NCI-H82 treated with DMSO at 0.1 percent for 48 hours (cell line): ENCODE results near the gene MYADML2.
"Not testable (repeated sequence)": the region's sequence is repeated elsewhere in the genome, so short reads cannot be mapped to it uniquely, and the experiment has no call there.

ENCODE experiments used
- DNase-seq: peaks from one replicate; lab custom pipeline; 2025; ENCODE audit not compliant: unreplicated experiment; lab: John Stamatoyannopoulos, UW

Gene MYADML2

DNA sequence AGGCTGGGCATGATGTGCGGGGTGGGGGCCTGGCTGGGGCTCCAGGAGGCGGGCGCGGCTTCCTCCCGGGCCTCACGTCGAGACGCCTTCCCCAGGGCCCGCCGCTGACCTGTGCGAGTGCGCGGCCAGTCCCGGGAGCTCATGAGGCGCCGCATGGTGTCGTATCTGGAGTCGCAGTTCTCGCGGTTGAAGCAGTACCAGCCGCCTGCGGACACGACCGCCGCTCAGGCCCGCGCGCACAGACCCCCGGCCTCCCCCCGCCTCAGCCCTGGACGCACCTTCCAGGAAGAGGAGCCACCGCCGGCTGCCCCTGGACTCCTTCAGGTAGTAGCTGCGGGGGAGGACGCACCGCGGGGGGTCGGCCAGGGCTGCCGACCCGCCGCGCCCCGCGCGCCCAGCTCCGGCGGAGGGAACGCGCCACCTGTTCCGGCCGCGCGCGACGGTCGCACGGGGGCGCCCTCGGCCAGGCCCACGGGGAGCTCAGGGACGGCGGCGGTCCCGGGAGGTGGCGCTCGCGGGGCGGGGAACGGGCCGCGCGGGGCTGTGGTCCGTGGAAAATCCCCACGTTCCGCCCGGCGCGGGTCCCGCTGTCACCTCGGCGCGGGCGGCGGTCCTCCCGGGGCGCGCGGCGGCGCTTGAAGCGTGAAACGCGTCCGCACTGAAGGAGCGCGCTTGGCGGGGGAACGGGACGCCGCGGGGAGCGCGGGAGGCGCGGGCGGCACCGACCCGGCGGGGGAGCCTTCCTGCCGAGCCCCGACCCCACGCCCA is 12.5 kb upstream of the MYADML2 start:
- DNase-seq, result peak; percentile 34

DNA sequence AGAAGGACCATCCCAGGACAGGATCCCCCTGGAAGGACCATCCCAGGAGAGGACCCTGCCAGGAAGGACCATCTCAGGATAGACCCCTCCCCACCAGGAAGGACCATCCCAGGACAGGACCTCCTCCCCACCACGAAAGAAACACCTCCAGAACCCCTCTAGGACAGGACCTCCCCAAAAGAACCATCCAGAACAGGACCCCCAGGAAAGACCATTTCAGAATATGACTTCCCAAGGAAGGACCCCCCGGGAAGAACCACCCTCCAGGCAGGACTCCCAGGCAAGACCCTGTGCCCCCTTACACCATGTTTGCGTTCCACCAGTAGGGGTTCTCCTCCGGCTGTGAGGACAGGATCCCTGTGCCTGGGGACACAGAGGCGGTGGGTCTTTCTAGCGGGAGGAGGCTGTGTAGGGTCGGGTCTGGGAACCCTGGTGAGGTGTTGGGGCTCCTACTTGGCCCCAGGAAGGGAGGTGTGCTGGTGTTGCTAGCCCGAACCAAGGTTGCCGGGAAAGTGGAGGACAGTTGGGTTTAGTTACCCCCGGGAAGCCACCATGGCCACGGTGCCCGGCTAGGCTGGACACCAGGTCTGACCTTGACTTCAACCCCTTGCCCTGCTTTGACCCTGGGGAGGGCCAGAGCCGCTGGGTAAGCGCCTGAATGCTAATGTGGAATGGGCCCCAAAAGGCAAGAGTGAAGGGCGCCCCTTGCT is 11.8 kb upstream of the MYADML2 start:
- no peak for DNase-seq

DNA sequence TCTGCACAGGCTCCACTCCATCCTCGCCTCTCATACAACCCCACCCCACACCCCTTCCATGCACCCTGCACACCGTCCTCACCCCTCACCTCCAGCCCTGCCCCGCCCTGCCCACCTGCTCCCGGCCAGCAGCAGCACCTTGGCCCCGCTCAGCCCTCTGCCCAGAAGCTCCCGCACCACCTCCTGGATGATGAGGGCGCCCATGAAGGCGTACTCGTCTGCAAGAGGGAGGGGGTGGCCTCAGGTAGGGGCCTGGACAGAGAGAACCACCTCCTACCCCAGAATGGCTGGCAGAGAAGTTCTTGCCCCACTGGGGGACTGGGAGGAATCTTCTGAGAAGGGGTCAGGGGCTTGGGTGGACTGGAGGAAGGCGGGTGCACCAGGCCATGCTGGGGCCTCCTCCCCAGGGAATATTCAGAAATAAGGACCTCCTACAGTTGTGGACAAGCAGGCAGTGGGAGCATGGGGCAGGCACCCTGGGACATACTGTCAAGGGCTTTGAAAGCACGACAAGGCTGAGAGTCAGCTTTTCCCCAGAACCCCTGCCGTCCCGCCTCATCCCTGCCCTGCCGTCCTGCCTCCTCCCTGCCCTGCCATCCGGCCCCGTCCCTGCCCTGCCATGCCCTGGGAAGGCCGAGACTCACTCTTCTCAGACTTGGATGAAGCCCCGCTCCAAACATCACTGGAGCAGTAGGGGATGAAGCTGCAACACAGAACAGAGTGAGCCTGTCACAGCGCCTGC is 10.8 kb upstream of the MYADML2 start:
- DNase-seq, result no peak

DNA sequence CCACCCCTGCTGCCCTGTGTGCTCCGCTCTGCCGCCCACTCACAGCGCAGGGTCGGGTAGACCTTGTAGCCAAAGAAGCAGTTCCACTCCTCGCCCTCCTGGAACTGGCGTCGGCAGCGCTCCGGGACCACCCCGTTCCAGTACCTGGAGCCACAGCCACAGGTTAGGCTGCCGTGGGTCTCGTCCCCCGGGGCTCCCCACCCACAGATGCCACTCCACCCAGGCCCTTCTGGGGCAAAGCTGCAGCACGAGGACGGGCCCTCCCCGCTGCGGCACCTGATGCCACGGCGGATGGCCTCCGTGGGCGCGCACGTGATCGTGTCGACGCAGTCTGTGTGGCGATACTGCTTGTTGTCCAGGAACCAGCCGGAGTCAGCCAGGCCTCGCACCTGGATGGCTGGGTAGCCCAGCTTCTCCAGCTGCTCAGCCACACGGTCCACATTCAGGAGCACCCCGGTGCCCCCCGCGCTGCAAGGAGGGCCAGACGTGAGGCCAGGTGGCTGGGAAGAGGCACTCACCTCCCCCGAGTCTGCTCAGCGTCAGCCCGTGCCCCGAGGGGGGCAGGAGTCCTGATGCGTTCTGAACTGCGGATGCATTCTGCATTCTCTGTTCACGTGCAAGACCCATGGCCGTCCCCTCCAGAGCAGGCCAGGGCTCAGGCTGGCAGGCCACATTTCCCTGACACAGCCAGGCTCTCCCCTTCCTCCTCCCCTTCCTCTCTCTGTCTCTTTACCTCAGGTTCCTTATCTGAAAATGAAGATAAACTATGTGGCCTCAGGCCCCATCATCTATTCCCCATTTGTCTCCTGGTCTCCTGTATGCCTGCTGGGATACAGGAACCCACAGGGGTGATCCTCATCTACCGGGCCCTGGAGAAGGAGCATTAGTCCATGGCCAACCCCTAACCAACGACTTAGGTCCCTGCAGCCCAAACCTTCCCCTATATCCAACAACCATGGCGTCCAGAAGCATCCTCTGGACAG is 9.9 kb upstream of the MYADML2 start:
- no peak for DNase-seq

DNA sequence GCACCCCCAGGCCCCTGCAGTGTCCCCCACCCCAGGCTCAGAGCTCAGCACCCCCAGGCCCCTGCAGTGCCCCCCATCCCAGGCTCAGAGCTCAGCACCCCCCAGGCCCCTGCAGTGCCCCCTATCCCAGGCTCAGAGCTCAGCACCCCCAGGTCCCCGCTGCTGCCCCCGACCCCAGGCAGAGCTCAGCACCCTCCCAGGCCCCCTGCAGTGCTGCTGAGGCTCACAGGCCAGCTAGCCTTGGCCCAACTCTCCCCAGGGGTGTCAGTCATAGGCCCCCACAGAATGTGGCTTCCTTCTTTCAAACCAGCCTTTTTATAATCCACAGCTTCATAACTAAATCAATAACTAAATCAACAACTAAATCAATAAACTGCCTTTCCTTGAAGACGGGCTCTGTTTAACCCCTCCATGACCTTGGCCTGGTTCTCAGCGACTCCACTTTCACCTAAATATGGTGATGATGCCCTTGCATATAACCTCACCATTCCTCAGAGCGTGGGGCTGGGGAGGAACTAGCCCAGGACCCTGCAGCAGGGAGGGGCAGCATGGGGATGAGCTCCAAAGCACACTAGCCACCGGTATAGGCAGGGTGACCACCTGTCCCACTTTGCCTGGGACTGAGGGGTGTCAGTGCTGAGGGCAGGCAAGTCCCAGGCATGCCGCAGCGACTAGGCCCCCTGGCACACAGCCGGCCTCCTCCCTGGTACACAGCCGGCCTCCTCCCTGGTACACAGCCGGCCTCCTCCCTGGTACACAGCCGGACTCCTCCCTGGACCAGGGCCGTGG is 8.9 kb upstream of the MYADML2 start:
- DNase-seq, result no peak

DNA sequence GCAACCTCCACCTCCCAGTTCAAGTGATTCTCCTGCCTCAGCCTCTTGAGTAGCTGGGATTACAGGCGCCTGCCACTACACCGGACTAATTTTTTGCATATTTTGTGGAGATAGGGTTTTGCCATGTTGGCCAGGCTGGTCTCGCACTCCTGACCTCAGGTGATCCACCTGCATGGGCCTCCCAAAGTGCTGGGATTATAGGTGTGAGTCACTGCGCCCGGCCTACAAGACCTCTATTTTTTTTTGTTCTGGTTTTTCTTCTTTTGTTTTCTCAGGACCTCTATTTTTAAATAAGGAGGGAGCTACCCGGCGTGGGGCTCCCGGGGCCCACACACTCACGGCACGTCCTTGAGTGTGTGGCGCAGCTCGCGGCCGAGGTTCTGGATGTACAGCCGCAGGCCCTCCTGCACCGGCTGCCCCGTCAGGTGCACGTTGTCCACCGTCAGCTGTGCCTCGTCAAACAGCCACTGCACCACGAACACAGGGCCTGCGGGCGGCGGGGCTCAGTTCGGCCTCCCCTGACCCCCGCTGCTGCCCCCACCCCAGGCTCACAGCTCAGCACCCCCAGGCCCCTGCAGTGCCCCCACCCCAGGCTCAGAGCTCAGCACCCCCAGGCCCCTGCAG is 8.1 kb upstream of the MYADML2 start:
- DNase-seq, result no peak

DNA sequence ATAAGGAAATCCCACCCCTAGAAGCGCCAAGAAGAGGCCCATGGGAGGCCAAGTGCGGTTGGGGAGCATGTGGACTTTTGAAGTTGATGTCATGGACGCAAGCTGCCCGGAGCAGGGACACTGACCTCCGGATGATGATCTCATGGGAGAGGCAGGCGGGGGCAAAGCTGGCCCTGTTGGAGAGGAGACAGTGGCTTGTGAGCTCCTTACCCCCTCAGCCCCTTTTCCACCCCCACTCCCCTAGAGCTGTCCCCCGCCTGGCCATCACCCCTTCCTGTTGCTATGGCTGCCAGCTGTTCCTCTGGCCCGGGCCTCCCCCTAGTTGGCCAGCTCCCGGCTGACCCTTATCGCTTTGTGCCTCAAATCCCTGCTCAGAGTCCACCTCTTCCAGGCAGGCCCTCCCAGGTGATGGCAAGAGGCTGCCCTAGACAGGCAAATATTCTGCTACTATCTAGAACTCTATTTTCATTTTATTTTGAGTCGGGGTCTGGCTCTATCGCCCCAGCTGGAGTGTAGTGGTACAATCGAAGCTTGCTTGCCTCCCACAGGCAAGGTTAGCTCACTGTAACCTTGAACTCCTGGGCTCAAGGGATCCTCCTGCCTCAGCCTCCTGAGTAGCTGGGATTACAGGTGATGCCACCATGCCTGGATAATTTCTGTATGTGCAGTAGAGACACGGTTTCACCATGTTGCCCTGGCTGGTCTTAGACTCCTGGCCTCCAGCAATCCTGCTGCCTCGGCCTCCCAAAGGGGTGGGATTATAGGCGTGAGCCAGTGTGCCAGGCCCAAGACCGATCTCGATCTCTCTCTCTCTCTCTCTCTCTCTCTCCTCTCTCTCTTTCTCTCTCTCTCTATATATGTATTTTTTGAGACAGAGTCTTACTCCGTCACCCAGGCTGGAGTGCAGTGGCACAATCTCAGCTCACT is 7.4 kb upstream of the MYADML2 start:
- DNase-seq, result no peak

DNA sequence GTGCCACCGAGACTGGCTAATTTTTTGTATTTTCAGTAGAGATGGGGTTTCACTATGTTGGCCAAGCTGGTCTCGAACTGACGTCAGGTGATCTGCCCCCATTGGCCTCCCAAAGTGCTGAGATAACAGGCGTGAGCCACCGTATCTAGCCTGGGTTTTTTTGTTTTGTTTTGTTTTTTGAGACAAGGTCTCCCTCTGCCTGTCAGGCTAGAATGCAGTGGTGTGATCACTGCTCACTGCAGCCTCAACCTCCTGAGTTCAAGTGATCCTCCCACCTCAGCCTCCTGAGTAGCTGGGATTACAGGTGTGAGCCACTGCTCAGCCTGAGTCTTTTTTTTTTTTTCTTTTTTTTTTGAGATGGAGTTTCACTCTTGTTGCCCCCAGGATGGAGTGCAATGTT is 6.4 kb upstream of the MYADML2 start:
- DNase-seq, result not testable (repeated sequence)

DNA sequence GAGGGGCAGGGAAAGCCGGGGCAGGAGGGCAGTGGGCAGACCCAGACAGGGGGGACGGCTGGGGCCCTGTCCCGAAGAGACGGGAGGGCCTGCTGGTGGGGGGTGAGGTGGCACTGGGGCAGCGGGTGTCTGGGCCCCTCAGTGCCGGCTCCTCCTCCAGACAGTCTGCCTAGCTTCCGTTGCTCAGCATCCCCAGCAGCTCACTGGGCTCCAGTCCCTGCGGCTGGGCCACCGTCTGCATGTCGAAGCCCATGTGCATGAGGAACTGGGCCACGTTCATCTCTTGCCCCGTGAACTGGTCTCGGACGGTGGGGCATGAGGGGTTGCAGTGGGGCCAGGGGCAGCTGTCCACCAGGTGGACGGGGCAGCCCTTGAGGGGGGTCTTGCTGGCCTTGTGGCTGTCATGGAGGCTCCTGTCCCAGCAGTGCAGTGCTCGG is 5.8 kb upstream of the MYADML2 start:
- no peak for DNase-seq

DNA sequence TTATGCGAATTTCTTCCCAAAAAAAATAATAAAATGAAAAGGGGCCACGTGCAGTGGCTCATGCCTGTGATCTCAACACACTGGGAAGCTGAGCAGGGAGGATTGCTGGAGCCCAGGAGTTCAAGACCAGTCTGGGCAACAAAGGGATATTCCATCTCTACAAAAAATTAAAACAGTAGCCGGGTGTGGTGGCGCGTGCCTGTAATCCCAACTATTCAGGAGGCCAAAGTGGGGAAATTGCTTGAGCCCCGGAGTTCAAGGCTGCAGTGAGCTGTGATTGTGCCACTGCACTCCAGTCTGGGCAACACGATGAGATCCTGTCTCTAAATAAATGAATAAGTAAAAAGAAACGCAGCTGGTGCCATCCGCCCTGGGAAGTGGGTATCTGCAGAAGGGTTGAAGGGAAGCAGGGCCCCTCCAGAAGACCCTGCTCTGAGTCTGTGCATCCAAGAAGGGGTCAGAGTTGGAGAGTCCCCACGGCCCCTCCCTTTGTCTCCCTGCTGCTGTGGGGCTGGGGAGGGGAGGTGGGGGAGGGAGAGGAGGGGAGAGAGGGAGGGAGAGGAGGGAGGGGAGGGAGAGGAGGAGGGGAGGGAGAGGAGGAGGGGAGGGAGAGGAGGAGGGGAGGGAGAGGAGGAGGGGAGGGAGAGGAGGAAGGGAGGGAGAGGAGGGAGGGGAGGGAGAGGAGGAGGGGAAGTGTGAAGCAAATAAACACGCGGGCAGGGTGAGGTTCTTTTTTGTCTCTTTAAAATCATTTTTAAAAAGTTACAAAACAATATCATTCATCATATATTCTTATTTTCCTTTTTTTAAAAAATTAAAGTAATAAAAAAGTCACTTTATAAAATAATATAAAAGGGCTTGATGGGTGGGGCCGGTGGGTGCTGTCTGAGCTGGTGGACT is 5.0 kb upstream of the MYADML2 start:
- DNase-seq, result no peak

DNA sequence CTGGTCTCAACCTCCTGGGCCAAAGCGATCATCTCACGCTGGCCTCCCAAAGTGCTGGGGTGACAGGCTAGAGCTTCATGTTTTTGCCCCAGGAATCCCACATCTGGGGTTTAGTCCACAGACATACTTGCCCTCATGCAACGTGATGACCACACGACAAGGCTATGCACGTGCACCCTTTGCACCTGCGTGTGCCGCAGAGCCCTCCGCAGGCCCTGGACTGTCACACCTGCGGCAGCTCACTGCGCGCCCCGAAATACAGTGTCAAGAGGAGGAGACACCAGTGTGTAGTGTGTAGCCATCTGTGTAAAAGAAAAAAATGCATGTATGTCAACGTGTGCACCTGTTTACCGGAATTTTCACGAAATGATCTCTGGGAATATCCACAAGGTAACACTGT is 3.5 kb upstream of the MYADML2 start:
- no peak for DNase-seq

DNA sequence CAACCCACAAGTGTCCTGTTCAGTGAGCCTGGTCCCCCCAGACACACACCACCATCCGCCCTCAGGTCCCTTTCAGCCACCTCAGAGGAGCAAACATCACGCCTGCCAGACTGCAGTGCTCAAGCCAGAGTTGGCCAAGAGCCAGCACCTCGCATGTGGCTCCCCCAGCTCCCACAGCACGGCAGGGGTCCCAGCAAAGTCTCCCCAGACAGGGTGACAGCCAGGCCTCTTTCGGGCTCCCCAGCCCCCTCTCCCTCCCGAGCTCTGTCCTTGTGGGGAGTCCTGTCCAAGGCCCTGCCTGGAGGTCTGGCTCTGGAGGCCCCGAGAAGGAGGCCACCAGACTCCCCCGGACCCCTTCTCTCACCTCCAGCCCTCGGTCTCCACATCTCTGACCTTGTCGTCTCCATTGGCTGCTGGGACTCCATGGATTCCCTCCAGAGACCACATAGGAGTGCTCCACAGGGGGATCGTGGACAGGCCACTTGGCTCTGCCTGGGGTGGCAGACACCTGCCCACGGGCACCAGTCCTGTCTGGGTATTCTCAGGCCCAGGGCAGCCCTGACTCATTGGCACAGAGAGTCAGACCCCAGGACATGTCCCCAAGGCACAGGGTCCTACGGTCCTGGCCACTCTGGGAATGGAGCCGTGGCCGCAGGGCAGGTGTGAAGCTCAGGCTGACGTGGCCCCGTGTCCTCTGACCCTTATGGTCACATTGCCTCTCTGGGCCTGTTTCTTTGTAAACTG is 1.8 kb upstream of the MYADML2 start:
- no peak for DNase-seq

DNA sequence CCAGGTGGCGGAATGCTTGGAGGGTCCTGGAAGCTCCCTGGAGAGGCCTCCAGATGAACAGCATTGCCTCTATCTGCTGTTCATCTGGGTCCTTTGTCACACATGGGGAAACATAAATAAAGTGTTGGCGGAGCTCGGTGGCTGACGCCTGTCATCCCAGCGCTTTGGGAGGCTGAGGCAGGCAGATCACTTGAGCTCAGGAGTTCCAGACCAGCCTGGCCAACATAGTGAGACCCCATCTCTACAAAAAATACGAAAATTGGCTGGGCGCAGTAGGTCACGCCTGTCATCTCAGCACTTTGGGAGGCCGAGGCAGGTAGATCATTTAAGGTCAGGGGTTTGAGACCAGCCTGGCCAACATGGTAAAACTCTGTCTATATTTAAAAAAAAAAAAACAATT is 2.2 kb downstream of the MYADML2 start:
- no peak for DNase-seq

DNA sequence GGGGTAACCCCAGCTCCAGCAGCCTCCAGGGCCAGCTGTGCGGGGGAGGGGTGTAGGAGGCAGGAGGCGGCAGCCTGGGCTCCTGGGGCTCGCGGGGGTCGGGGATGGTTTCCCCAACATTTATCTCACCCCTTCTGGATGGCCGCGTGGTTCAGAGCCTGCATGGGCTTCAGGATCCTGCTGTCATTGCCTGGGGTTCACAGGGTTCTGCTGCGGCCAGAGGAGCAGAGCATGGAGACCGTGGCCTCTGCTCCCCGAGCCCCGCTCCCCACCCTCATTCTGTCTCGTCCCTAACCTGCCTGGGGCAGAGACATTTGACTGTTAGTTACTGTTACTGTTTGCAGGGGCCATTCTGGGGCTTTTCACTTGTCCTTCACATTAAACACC is 4.9 kb downstream of the MYADML2 start:
- DNase-seq, result no peak

DNA sequence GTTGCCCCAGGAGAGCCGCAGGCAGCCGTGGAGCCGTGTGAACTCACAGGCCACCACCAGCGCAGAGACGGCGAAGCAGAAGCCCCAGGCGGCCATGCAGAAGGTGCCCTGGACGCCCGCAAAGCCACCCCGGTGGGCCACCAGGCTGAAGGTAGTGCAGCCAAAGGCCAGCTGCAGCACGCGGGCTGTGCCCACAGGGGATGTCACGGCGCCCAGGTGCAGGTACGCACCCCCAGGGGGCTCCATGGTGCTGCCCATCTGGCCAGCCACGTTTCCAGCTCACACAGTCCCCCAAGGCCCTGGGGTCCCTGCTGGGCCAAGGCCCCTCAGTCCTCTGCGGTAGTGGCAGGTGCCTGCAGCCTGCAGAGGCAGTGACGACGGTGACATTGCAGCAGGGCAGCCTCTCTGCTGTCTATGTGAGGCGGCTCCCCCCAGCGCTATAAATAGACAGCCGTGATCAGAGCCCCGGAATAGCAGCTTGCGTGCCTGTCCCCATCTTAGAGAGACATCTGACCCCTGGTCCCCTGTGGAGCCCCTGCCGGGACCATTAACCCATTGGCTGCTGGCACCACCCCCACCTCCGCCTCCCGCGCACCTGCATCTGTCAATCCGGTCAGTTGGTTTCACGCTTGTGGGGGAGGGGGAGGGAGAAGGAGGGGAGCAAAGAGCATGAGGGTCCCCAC is 5.4 kb downstream of the MYADML2 start:
- DNase-seq, result no peak
